H4 (cell line): ENCODE measurements around the gene MGST2. TPM values are rescaled to one million over a fixed set of nuclear protein-coding genes. Genes with fewer than 3 reads are reported as not detected.
"Not testable (repeated sequence)": the region's sequence is repeated elsewhere in the genome, so short reads cannot be mapped to it uniquely, and the experiment has no call there.

Experiments
- DNase-seq: peaks from one replicate; pipeline ENCODE4 v3.0.0-alpha.2; 2015; ENCODE audit warnings: low spot score
- total RNA-seq: library from RNA; depleted of rRNA; stranded (reverse); fragments of >200 nt; shearing (Covaris generic); gene quantifications from 2 replicates; pipeline ENCODE4 v1.2.3, GENCODE V29; 2014

The MGST2 gene
- total RNA-seq, 1 experiment from 2014 or later: 1.6 TPM

- DNase-seq: no peak
Measured at GRCh38 chr4:139669890-139670289, 4.3 kb downstream of the MGST2 start.

DNA sequence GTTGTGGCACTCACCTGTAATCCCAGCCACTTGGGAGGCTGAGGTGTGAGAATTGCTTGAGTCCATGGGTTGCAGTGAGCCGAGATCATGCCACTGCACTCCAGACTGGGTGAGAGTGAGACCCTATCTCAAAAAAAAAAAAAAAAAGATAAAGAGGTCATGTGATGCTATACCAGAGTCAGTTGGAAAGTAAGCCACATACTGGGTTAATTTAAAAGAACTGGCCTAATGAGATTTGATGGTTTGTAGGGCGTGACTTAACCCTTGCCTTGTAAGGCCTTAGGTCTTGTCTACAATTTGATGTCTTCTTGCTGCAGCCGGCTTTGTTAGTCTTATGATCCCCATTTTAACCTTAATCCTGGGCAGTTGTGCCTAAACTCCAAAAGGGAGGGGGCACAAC lies 5.2 kb downstream of the MGST2 start:
- DNase-seq: no peak

- DNase-seq: no peak
Measured at GRCh38 chr4:139672215-139672614, 6.6 kb downstream of the MGST2 start.

DNA sequence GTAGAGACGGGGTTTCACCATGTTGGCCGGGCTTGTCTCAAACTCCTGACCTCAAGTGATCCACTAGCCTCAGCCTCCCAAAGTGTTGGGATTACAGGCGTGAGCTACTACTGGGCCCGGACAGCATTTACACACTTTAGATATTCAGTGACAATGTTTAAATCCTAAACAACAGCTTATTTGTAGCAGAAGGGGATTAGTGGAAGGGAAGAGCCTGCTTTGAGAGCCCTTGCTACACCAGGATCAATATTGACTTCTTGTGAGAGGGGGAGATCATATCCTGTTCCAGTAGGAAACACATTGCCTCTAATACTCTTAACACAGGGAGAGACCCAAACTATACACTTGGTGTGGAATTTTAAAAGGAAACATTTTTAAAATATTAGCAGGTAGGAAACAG lies 7.1 kb downstream of the MGST2 start:
- no peak for DNase-seq

- no peak for DNase-seq
Measured at GRCh38 chr4:139674875-139675550, 9.4 kb downstream of the MGST2 start.

GRCh38 chr4:139675651-139676050 lies 10.0 kb downstream of the MGST2 start:
- DNase-seq: no peak

GRCh38 chr4:139676365-139676764 lies 10.7 kb downstream of the MGST2 start:
- no peak for DNase-seq

- no peak for DNase-seq
Measured at GRCh38 chr4:139676913-139677585, 11.4 kb downstream of the MGST2 start.

GRCh38 chr4:139682309-139682708 lies 16.7 kb downstream of the MGST2 start:
- no peak for DNase-seq

DNA sequence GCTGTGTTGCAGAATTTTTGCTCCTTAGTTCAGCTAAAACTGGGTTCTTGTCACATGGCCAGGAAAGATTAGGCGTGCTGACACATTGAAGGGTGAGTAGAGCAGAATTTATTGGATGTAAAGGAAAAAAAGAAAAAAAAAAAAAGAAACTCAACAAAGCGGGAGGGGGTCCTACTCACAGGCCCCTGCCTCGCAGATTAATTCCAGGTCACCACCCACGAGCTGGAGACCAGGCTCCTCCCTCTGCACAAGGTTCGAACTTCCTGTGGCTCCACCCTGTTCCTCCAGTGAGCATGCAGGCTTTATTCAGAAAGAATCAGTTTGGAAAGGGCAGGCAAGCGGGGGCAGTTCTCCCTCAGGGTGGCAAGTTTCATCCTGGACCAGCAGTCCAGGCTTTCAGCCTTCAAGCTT lies 17.1 kb downstream of the MGST2 start:
- DNase-seq: no peak

DNA sequence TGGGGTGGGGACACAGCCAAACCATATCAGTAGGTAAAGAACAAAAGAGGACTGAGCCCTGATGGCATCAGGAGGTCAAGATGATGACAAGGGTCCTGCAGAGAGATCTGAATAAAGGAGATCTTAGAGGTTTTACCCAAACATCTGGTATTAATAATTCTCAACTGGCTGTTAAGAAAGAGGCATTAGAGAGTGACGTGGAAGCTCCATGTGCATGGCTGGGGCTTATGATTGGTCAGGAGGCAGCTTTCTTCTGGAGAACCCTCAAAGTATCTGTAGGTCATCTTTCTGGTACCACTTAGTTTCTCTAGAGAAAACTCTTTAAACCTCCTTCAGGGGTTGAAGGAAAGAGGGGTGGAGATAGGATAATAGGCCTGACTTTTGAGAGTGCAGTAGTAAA lies 18.7 kb downstream of the MGST2 start:
- no peak for DNase-seq

- no peak for DNase-seq
Measured at GRCh38 chr4:139685180-139685579, 19.6 kb downstream of the MGST2 start.

- no peak for DNase-seq
Measured at GRCh38 chr4:139686130-139686529, 20.5 kb downstream of the MGST2 start.

DNA sequence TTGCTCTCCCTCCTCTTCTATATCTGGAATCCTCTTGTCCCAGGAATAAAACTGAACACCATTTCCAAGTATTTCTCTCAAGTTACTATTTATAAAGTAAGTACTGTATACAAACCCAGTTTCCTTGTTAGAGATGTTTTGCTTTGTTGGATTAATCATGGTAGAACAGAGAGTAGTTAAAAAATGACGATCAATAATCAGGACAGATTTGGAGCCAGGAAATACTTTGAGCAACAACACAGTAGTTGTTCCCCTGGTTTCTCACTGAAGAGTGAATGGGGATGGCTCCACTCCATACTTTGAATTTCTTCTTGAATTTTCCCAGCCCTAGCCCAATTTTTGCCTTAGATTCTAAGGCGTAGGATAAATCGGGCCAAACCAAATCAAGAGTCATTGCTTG lies 21.4 kb downstream of the MGST2 start:
- no peak for DNase-seq

DNA sequence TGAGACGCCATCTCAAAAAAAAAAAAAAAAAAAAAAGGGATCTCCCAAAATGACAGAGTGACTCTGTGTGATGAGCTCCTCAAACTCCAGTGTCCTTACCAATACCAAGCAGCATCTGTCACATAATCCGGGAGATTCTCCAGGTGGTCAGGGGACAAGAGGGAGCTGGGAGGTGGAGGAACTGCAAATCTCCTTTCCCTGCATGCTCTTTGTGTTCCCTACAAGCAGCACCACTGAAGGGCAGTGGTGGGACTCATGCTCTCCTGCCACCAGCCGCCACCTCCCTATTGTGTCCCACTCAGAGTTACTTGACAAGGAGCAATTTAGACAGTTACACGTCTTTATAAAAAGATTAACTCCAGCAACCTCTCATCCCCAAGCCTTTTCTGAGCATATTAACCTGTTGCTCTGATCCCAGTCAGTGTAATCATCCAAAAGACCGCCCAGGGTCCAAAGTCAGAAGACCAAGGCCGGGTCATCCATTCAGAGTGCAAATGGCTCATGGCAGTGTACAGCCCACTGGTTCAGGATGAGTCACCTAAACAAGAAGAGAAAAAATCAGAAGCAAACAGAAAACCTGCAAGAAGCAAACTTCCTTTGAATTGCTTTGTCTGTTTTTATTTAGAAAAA lies 23.6 kb downstream of the MGST2 start:
- no peak for DNase-seq

- DNase-seq: no peak
Measured at GRCh38 chr4:139690419-139690818, 24.8 kb downstream of the MGST2 start.

DNA sequence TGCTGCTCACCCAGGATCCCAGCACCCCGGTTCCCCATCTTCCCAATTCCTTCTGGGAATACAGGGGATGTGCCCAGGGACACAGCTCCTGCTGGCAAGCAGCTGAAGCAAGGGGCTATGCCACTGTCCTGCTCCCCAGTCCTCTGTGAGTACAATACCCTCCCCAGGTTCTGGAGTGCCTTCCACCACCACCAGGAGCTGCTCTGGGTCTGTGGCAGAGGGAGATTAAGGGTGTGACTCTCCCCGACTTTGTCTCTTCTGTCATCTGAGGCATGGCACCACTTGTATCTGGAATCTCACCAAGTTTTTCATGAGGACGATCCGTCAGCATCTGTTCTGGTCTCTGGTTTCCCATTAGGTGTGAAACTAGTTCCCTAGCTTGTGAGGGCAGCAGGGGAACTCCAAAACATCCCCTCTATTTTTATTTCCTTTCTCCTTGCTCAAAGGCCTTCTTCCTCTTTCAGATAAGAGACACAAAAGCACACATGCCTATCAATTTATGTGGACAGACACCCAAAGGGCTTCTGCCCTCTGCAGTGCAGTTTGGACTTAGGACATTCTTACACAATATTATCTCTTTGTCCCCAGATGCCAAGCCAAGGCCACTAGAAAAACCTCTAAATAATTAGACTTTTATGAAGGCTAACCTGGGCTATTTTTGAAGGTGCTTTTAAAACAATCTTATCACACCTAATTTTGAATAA lies 26.8 kb downstream of the MGST2 start:
- DNase-seq: no peak

DNA sequence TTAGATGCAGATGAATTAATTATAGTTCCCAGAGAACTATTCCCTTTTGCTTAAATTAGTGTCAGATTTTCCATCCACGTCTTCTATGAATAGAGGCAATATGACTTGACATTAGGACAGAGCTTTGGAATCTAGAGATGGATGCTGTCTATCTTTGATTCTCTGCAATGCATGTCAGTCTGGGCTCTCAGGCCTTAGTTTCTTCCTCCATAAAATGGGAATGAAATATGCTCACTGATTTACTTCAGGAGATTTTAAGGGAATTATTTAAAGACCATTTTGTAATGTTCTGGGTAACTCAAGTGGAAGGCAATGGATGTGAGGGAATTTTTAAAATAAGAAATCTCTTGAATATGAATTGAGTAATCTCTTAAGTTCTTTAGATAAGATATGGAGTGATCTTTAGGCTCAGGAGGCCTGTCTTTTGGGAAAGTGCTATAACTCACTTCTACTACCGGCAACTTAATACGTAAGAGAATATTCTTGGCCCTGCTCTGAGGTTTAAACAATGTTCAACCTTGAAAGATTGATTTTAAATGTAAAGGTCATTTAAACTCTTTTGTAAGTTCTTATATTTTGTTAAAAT lies 29.0 kb downstream of the MGST2 start:
- DNase-seq: no peak

DNA sequence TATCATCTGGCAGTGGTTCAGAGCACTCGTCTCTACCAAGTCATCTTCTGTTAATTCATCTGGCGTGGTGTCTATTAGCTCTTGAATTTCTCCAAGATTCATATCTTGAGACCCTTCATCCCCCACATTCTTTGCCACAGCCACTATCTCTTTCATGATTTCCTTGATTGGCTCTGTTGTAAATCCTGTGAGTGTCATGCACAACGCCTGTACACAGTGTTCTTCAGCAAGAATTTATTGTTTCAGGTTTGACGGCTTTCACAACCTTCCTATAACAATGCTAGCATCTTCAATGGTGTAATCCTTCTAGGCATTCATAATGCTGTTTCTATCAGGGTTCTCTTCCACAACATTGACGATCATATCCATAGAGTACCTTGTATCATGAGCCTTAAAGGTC lies 30.9 kb downstream of the MGST2 start:
- no peak for DNase-seq

DNA sequence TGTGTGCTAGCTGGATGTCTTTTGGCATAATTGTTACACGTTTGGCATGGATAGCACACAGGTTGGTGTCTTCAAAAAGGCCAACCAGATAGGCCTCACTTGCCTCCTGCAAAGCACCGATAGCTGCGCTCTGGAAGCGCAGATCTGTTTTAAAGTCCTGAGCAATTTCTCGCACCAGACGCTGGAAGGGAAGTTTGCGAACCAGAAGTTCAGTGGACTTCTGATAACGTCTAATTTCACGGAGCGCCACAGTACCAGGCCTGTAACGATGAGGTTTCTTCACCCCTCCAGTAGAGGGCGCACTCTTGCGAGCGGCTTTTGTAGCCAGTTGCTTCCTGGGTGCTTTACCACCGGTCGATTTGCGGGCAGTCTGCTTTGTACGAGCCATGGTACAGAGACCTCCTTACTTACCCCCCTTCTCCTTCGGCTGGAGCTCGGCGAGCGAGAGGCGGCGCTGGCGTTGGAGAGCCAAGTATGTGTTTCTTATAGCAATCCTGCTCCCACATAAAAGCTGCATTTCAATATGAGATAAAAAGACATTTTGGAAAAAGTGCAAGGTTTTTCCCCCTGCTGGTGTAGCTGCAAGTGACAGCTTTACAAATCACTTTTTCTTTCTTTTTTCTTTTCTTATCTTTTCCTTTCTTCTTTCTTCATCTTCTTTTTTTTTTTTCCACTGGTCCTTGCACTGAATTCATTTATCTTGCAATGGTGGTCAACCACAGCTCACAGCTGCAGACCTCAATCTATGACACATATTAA lies 32.7 kb downstream of the MGST2 start:
- not testable (repeated sequence) for DNase-seq

DNA sequence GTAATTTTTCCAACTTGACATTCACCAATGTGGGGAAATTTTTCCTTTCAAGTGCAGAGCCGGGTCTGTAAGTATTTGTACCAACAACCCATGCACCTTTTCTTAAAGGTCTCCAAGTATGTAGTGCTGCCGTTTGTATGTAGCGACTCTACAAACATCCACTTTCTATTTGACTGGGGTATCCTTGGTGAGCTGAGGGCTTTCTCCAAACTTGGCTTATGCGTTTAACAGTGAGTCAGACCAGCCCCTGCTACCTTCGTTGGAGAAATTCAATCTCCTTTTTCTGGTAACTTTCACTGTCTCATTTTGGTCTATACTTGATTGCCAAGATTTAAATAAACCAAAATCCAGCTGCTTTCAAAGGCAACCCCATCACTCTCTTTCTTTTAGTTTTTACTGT lies 34.9 kb downstream of the MGST2 start:
- no peak for DNase-seq
